Fibroblast of mammary gland (primary cell): Measurements from ENCODE around the gene SLC22A5.

Experiments
- DNase-seq: peaks from one replicate; pipeline ENCODE4 v3.0.0-alpha.2; 2010; ENCODE audit warnings: low read depth
- H3K4me3 ChIP-seq: 2 replicates; pipeline ENCODE4 v1.5.1; 2011; ENCODE audit warnings: low read depth, mild to moderate bottlenecking, low read length, moderate library complexity; ENCODE audit not compliant: control insufficient read depth
- TF ChIP-seq, protein P1 (sequence below): conservative IDR thresholded peaks from 2 replicates; pipeline ENCODE4 v1.5.1; 2011; ENCODE audit warnings: low read depth, low read length, inconsistent platforms; ENCODE audit not compliant: control insufficient read depth, insufficient read depth

Gene SLC22A5

GRCh38 chr5:132430746-132431145 is 61.2 kb downstream of the SLC22A5 start:
- H3K4me3 ChIP-seq, result no peak overlapping the region
- TF ChIP-seq, protein P1, sequence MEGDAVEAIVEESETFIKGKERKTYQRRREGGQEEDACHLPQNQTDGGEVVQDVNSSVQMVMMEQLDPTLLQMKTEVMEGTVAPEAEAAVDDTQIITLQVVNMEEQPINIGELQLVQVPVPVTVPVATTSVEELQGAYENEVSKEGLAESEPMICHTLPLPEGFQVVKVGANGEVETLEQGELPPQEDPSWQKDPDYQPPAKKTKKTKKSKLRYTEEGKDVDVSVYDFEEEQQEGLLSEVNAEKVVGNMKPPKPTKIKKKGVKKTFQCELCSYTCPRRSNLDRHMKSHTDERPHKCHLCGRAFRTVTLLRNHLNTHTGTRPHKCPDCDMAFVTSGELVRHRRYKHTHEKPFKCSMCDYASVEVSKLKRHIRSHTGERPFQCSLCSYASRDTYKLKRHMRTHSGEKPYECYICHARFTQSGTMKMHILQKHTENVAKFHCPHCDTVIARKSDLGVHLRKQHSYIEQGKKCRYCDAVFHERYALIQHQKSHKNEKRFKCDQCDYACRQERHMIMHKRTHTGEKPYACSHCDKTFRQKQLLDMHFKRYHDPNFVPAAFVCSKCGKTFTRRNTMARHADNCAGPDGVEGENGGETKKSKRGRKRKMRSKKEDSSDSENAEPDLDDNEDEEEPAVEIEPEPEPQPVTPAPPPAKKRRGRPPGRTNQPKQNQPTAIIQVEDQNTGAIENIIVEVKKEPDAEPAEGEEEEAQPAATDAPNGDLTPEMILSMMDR, result no peak
- no peak for DNase-seq

DNA sequence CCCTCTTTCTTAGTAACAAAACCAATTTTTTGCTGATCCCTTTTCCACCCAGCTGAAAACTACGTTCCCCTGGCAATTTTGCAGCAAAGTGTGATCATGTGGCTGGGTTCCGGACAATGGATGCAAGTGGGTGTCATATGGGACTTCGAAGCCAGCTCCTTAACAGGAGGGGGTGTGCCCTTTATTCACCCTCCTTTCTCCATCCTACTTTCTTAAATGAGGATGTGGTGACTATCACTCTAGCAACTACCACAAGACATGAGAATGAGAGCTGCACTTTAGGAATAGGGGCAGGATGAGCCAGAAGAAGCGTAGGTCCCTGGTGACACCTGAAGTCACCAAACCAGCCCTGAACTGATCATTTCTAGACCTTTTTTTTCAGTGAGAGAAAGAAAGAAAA is 62.1 kb downstream of the SLC22A5 start:
- TF ChIP-seq, protein P1, result no peak
- no peak for DNase-seq
- H3K4me3 ChIP-seq, result no peak overlapping the region

DNA sequence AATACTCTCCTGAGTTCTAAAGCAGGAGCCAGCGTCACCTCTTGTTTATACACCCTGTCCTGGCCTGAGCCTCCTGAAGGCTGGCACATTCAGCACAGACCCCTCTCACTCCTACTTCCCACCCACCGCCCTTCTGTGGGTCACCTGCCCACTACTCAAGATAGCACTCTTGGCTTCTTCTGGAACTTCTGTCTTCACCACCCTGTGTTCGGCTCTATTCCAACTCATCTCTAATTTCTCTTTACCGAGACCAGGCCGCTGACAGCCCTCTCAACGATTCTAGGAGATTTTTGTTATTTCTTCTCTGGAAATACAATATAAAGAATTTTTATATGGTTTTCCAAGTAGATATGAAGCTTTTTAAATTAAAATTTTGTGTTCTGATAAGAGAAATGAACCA is 63.6 kb downstream of the SLC22A5 start:
- H3K4me3 ChIP-seq, result no peak overlapping the region
- TF ChIP-seq, protein P1, result no peak
- no peak for DNase-seq

GRCh38 chr5:132434416-132435286 is 65.1 kb downstream of the SLC22A5 start:
- no peak overlapping the region for H3K4me3 ChIP-seq
- TF ChIP-seq, protein P1, result no peak
- DNase-seq, result no peak

DNA sequence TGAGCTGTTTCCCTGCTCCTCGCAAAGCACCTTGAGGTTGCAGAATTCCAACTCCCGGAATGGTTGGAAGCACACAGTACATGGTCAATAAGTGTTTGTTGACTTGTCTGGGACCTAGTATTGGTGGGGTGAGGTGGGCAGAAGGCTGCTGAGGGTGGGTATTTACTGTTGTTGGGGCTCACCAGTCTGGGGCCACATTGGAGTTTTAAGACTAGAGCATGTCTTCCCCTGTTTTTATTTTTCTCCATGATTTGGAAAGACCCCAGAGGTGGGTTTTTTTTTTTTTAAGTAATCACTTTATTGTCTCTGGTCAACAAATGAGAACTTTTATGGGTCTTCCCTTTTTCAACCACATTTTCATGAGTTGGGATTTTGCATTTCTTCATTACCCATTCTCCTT is 65.9 kb downstream of the SLC22A5 start:
- TF ChIP-seq, protein P1, result no peak
- no peak overlapping the region for H3K4me3 ChIP-seq
- DNase-seq, result no peak

DNA sequence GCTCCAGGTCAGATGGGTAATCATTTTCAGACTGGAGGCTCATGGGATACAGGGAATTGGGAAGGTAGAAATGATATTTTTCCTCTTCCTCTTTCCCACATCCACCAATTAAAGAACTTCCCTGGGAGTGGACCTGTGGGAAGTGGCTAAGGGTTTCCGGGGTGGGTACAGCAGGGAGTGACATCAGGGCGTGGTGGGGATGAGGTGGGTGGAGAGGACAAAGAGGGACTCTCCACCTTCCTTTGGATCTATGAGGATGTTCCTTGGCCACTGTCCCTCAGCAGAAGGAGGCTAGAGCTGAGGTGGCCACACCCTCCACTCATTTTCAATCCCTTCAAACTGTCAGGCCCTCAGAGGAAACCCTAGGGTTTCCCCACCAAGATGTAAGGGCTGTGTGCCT is 66.4 kb downstream of the SLC22A5 start:
- TF ChIP-seq, protein P1, result no peak
- no peak for DNase-seq

GRCh38 chr5:132436936-132437335 is 67.4 kb downstream of the SLC22A5 start:
- no peak overlapping the region for H3K4me3 ChIP-seq
- TF ChIP-seq, protein P1, result no peak
- no peak for DNase-seq

More for the DNA sequence above, 66.4 kb downstream of the SLC22A5 start:
- H3K4me3 ChIP-seq, result no peak overlapping the region
